GM12878 (cell line): ENCODE results near the gene UBAP1L. TPM values are rescaled to one million over a fixed set of nuclear protein-coding genes. Genes with fewer than 3 reads are reported as not detected.

Experiments used
- ATAC-seq: fragments of 200-7000 bp; cut with Tn5 transposase; 3 replicates; pipeline ENCODE4 v1.9.1; 2020; ENCODE audit warnings: mild to moderate bottlenecking, moderate library complexity
- BruUV-seq: library from RNA; stranded (reverse); fragments of 400-500 nt; replicated peaks from 2 replicates; lab custom pipeline; 2021; lab: Mats Ljungman, UMichigan
- CTCF ChIA-PET: fragments of 300-600 bp; sonication (Branson Sonifier 250); formaldehyde crosslinking; extraction: SDS; loops from one replicate; lab custom pipeline; 2021; ENCODE audit warnings: inconsistent platforms; lab: Yijun Ruan, JAX
- POLR2A ChIA-PET: fragments of 350-600 bp; formaldehyde crosslinking; extraction: SDS; loops from one replicate; lab custom pipeline; 2021; ENCODE audit warnings: inconsistent platforms; lab: Charles Lee
- RAD21 ChIA-PET: fragments of 300-600 bp; sonication (Branson Sonifier 250); formaldehyde crosslinking; loops from one replicate; lab custom pipeline; 2023; ENCODE audit warnings: antibody characterized with exemption; ENCODE audit not compliant: unreplicated experiment; lab: Charles Lee
- SMC1A ChIA-PET: fragments of 300-600 bp; sonication (Branson Sonifier 250); formaldehyde crosslinking; loops from one replicate; lab custom pipeline; 2023; ENCODE audit not compliant: unreplicated experiment, uncharacterized antibody; lab: Charles Lee
- DNase-seq: peaks from one replicate; pipeline ENCODE4 v3.0.0-alpha.2; 2011; ENCODE audit warnings: low read depth, low spot score
- FAIRE-seq: peaks from 3 replicates; lab custom pipeline; 2011; peaks lifted over from hg19 to GRCh38; lab: Jason Lieb, UNC
- H2AFZ ChIP-seq: 2 replicates; pipeline ENCODE4 v1.6.0; 2011; ENCODE audit warnings: low read depth, low read length, control low read depth; ENCODE audit not compliant: control insufficient read depth
- H3K27ac ChIP-seq: 2 replicates; pipeline ENCODE4 v1.5.1; 2011; ENCODE audit warnings: control low read depth; ENCODE audit not compliant: control insufficient read depth, insufficient read depth
- H3K27me3 ChIP-seq, 2 experiments: replicated peaks in 1 of 2; 2 replicates each; pipeline versions ENCODE4 v1.6.0 to v1.6.1; 2011; ENCODE audit warnings: low read length in 1 of 2; ENCODE audit not compliant: control insufficient read depth in 2 of 2, insufficient read depth in 2 of 2
- H3K36me3 ChIP-seq, 2 experiments: 2 replicates each; pipeline ENCODE4 v1.5.1; 2011; ENCODE audit warnings: low read length in 1 of 2; ENCODE audit not compliant: control insufficient read depth in 2 of 2, insufficient read depth in 2 of 2
- H3K4me1 ChIP-seq: 2 replicates; pipeline ENCODE4 v1.6.1; 2011; ENCODE audit warnings: mild to moderate bottlenecking, low read length, moderate library complexity, mixed read lengths; ENCODE audit not compliant: control insufficient read depth, insufficient read depth
- H3K4me2 ChIP-seq: 2 replicates; pipeline ENCODE4 v1.6.0; 2011; ENCODE audit warnings: control low read depth; ENCODE audit not compliant: control insufficient read depth, insufficient read depth
- H3K4me3 ChIP-seq: fragments of 200-600 bp; sonication (generic); 2 replicates; pipeline ENCODE4 v1.5.1; 2016
- H3K79me2 ChIP-seq: 2 replicates; pipeline ENCODE4 v1.6.0; 2011; ENCODE audit warnings: low read length; ENCODE audit not compliant: control insufficient read depth, insufficient read depth
- H3K9ac ChIP-seq: 2 replicates; pipeline ENCODE4 v1.8.0; 2011; ENCODE audit warnings: low read length, control low read depth, mixed read lengths; ENCODE audit not compliant: control insufficient read depth, insufficient read depth
- H3K9me3 ChIP-seq: replicated peaks from 3 replicates; pipeline ENCODE4 v1.5.1; 2011; ENCODE audit warnings: mild to moderate bottlenecking, low read length; ENCODE audit not compliant: control insufficient read depth, insufficient read depth
- H4K20me1 ChIP-seq: 2 replicates; pipeline ENCODE4 v1.6.0; 2011; ENCODE audit not compliant: control insufficient read depth, insufficient read depth
- ASH2L ChIP-seq: fragments of 300-600, 200-600 bp; sonication (generic); IDR thresholded peaks from 2 replicates; pipeline ENCODE4 v1.6.1; 2017; ENCODE audit warnings: low read depth, mild to moderate bottlenecking, borderline replicate concordance
- BCLAF1 ChIP-seq: fragments of 450-650 bp; IDR thresholded peaks from 2 replicates; pipeline ENCODE4 v1.6.1; 2017; ENCODE audit warnings: antibody characterized with exemption, mild to moderate bottlenecking, moderate library complexity
- CBX5 ChIP-seq: sonication (generic); IDR thresholded peaks from 2 replicates; pipeline ENCODE4 v1.6.1; 2016; ENCODE audit warnings: low read depth, moderate library complexity, mild to moderate bottlenecking, inconsistent platforms
- EP300 ChIP-seq, 2 experiments: fragments of 150-350 bp in 1 of 2; IDR thresholded peaks; 2 replicates each; pipeline ENCODE4 v1.6.1; 2011 to 2012; ENCODE audit warnings: low read depth in 2 of 2, low read length in 2 of 2, borderline replicate concordance in 1 of 2, improper control_type of control experiment in 1 of 2, inconsistent platforms in 1 of 2; ENCODE audit not compliant: control insufficient read depth in 1 of 2
- PAX5 ChIP-seq: IDR thresholded peaks from 2 replicates; pipeline ENCODE4 v1.6.1; 2011; ENCODE audit warnings: low read depth, low read length, borderline replicate concordance
- RAD51 ChIP-seq: fragments of 450-650 bp; IDR thresholded peaks from 2 replicates; pipeline ENCODE4 v1.6.1; 2016; ENCODE audit warnings: moderate library complexity, mild to moderate bottlenecking, inconsistent platforms
- STAT1 ChIP-seq: fragments of 450-650 bp; conservative IDR thresholded peaks from 2 replicates; pipeline ENCODE4 v1.6.1; 2014; ENCODE audit warnings: antibody characterized with exemption, mild to moderate bottlenecking
- ZNF24 ChIP-seq: fragments of 450-650 bp; IDR thresholded peaks from 2 replicates; pipeline ENCODE4 v1.6.1; 2017; ENCODE audit warnings: antibody characterized with exemption, mild to moderate bottlenecking
- WGBS: methylation state at CpG from one replicate; pipeline ENCODE4 v1.1.6; 2016; ENCODE audit warnings: low lambda C conversion rate; ENCODE audit not compliant: insufficient replicate concordance, insufficient coverage; ENCODE audit errors: missing lambda C conversion rate; 5-methylcytosine and 5-hydroxymethylcytosine counted together
- in situ Hi-C: fragments of 300-500 bp; cut with MboI; formaldehyde crosslinking; loops from 9 replicates; pipeline ENCODE4 v1.14.3; 2018; ENCODE audit warnings: mixed read lengths
- intact Hi-C: fragments of 100-400 bp; cut with micrococcal nuclease; formaldehyde crosslinking; loops from one replicate; pipeline ENCODE4 v1.14.2; 2022; ENCODE audit not compliant: unreplicated experiment
- polyA plus RNA-seq, 11 experiments: library from polyadenylated mRNA; depleted of rRNA in 4 of 11; unstranded in 6 of 11; stranded (reverse) in 5 of 11; fragments of >200 nt; fragmentation: Nextera tagmentation in 4 of 11; fragmentation: Illumina TruSeq in 1 of 11; extraction: Ambion mirVana in 4 of 11; extraction: Trizol in 1 of 11; gene quantifications; 1 replicate in 1 of 11; 2 replicates in 10 of 11; pipeline versions ENCODE4 v1.2.1 to v1.2.3, GENCODE V29; 2011 to 2016; ENCODE audit warnings: inconsistent platforms in 2 of 11, missing spikeins in 2 of 11, low read depth in 1 of 11
- total RNA-seq, 4 experiments: library from RNA; depleted of rRNA in 3 of 4; stranded (reverse); fragments of >200 nt in 3 of 4; fragmentation: Illumina TruSeq in 1 of 4; extraction: Trizol in 1 of 4; gene quantifications; 2 replicates each; pipeline versions ENCODE4 v1.2.1 to v1.2.3, GENCODE V29; 2013 to 2021

Gene UBAP1L
- total and polyA plus RNA-seq, 10 of the 15 experiments (the other 5 are each of a cell fraction or from before 2014, with no cell fraction given) = 0.03 to 2.6 (median 1.0) TPM

- peaks cover 0 to 6% of the 10 kb centered on the region in 2 experiments; a peak in 1 of 4 replicates for H3K27me3 ChIP-seq
- no peak overlapping the region for H3K4me3 ChIP-seq
- ATAC-seq (no peak), FAIRE-seq (no peak), DNase-seq (no peak)
- in situ Hi-C loops = no loop called here
- ChIA-PET POLR2A (interaction anchor here (0.5 kb wide), 2 partner anchors 78 to 88 kb away, joined by 5 to 6 read pairs; no protein-coding TSS in a partner anchor), SMC1A (interaction anchor here (0.7 to 1.3 kb wide), 2 partner anchors 22 to 30 kb away, joined by 3 read pairs; no protein-coding TSS in a partner anchor), RAD21 (no interaction called here), CTCF (interaction anchor here (0.9 to 2.7 kb wide), 8 partner anchors 11 to 75 kb away, joined by 3 to 14 read pairs (median 3); no protein-coding TSS in a partner anchor)
- no peaks in the 10 kb centered on the region for H3K4me1 ChIP-seq
- H3K36me3 ChIP-seq = no peaks in the 10 kb centered on the region
- intact Hi-C loops = loop anchor here (10.0 kb wide), 1 partner anchor 348 kb away; no protein-coding TSS in a partner anchor
- H3K4me2 ChIP-seq = no peak overlapping the region
- H3K9ac ChIP-seq = no peak overlapping the region
- H2AFZ ChIP-seq = no peak overlapping the region
- H4K20me1 ChIP-seq = peaks cover 3% of the 10 kb centered on the region; the same call in 1 of the 2 replicates
- H3K79me2 ChIP-seq = no peaks in the 10 kb centered on the region
- BruUV-seq = no TSS peak
- WGBS = 60% methylated on average over 7 of the region's 7 CpGs
- H3K9me3 ChIP-seq = no peaks in the 10 kb centered on the region
- TF ChIP-seq CBX5 (no peak), ASH2L (no peak), EP300 (IDR thresholded peaks at IDR 0.05; ENCODE audit: borderline replicate concordance in 1 of 2, control insufficient read depth in 1 of 2, low read depth in 2 of 2, low read length in 2 of 2) (no peak), ZNF24 (no peak), RAD51 (no peak), PAX5 (no peak), BCLAF1 (no peak), STAT1 (no peak)
- no peak overlapping the region for H3K27ac ChIP-seq
These were observed 31.7 kb downstream of the UBAP1L start for GRCh38 chr15:65083262-65083701.
